ENCODE data around the gene HEMK1. TPM values are rescaled to one million over a fixed set of nuclear protein-coding genes. Genes with fewer than 3 reads are reported as not detected.

The HEMK1 gene
- total and polyA plus RNA-seq, 2 of the 4 experiments (the other 2 are of a cell fraction) = 17.2 to 20.8 TPM

- no TSS peak for BruUV-seq (replicated peaks)
- Histone ChIP-seq H2AK5ac (ENCODE audit: low read depth, low read length) (no peak overlapping the region), H2AFZ (replicated peaks; ENCODE audit: low read length, poor library complexity) (no peak overlapping the region), H4K8ac (ENCODE audit: low read depth in 2 of 2, low read length in 2 of 2) (no peak overlapping the region), H3K4me2 (ENCODE audit: low read depth, low read length) (no peak overlapping the region), H2BK20ac (ENCODE audit: low read depth, low read length) (no peak overlapping the region), H2BK120ac (ENCODE audit: low read depth, low read length) (no peak overlapping the region), H3K4ac (ENCODE audit: low read depth, low read length) (no peak overlapping the region), H4K20me1 (ENCODE audit: insufficient read depth, low read length) (no peaks in the 10 kb centered on the region), H3K4me3 (ENCODE audit: insufficient read depth, low read depth, low read length) (no peak overlapping the region), H3K18ac (ENCODE audit: low read depth, low read length) (no peak overlapping the region), H2BK15ac (ENCODE audit: low read depth, low read length) (no peak overlapping the region), H3K56ac (ENCODE audit: extremely low read depth, insufficient read depth, low read length) (no peak overlapping the region), H3K14ac (replicated peaks; ENCODE audit: low read depth, low read length) (no peak overlapping the region), H4K5ac (ENCODE audit: low read depth, low read length) (no peak overlapping the region), H2AK9ac (replicated peaks; ENCODE audit: low read depth, low read length, poor library complexity) (no peak overlapping the region), H3K27ac (ENCODE audit: insufficient read depth, low read length) (no peak overlapping the region), H3K79me1 (ENCODE audit: low read depth in 1 of 2, low read length in 2 of 2) (peaks cover 18 to 46% of the 10 kb centered on the region in 2 experiments; a peak in 3 of 4 replicates), H3K36me3 (ENCODE audit: control insufficient read depth, insufficient read depth, low read length) (peaks cover 11% of the 10 kb centered on the region; the same call in 1 of the 2 replicates), H3K9me1 (ENCODE audit: insufficient read depth, low read length) (peaks cover 12% of the 10 kb centered on the region), H4K91ac (ENCODE audit: insufficient read depth, low read depth, low read length) (no peak overlapping the region), H3K9ac (ENCODE audit: low read depth, low read length) (no peak overlapping the region), H3K23ac (ENCODE audit: low read depth, low read length) (no peak overlapping the region), H3K9me3 (ENCODE audit: control insufficient read depth, insufficient read depth, low read length) (no peaks in the 10 kb centered on the region), H3K27me3 (ENCODE audit: control insufficient read depth, insufficient read depth, low read length) (no peaks in the 10 kb centered on the region), H2BK5ac (ENCODE audit: low read depth, low read length, poor library complexity, severe bottlenecking) (no peak overlapping the region), H3K4me1 (ENCODE audit: control insufficient read depth, insufficient read depth, low read length) (peaks cover 5% of the 10 kb centered on the region)
- in situ Hi-C loops (cut with MboI; ENCODE audit: low sequenced_read_pairs) (loop anchor here (5.0 kb wide), 2 partner anchors 41 to 801 kb away; partner anchors contain the start of gene CISH), intact Hi-C loops (cut with micrococcal nuclease) (no loop called here), dilution Hi-C loops (cut with HindIII; ENCODE audit: low sequenced_read_pairs, unreplicated experiment) (no loop called here)
- ATAC-seq (ENCODE audit: low read depth) (no peak), DNase-seq (no peak)
- POLR2A ChIA-PET (ENCODE audit: unreplicated experiment) = no interaction called here
- TF ChIP-seq ELK1 (IDR thresholded peaks at IDR 0.05; ENCODE audit: borderline replicate concordance, low read depth, low read length) (no peak), CTCF (conservative IDR thresholded peaks at IDR 0.05; ENCODE audit: low read depth, low read length) (no peak), CHD1 (IDR thresholded peaks at IDR 0.05; ENCODE audit: low read depth, low read length) (no peak), RFX5 (IDR thresholded peaks at IDR 0.05; ENCODE audit: low read depth, low read length) (no peak), POLR2A (IDR thresholded peaks at IDR 0.05; ENCODE audit: low read depth, low read length) (no peak), MAFK (IDR thresholded peaks at IDR 0.05; ENCODE audit: low read depth, low read length) (no peak)
- WGBS, 2 experiments (ENCODE audit: extremely low coverage in 2 of 2, insufficient read length in 1 of 2) = no CpG with 5 or more reads among the region's 4 CpGs
- CTCF ChIA-PET = interaction anchor here (1.6 to 2.5 kb wide), 3 partner anchors 18 to 41 kb away, joined by 4 to 20 read pairs (median 5); partner anchors contain the start of gene CISH
These were observed 2.2 kb downstream of the HEMK1 start for GRCh38 chr3:50571486-50571885.
